Omental fat pad (tissue), 4 donors: Measurements from ENCODE around the gene EPHA8. TPM values are rescaled to one million over a fixed set of nuclear protein-coding genes. Genes with fewer than 3 reads are reported as not detected.

ENCODE experiments used
- ATAC-seq: fragments of 150-250 bp; one replicate; pipeline ENCODE4 v1.9.1; 2016; ENCODE audit warnings: mild to moderate bottlenecking, moderate library complexity; ENCODE audit not compliant: low FRiP score
- DNase-seq: peaks from one replicate; pipeline ENCODE4 v3.0.0-alpha.2; 2019; ENCODE audit warnings: low spot score
- CTCF ChIP-seq, 3 donors: fragments of 450-650 bp; IDR thresholded peaks; one replicate each; pipeline ENCODE4 v1.5.1; 2016 to 2017; ENCODE audit warnings: antibody characterized with exemption in 3 of 3, mild to moderate bottlenecking in 3 of 3, moderate library complexity in 2 of 3
- total RNA-seq, 4 donors: library from RNA; depleted of rRNA; stranded (reverse); fragments of >200 nt; gene quantifications; one replicate each; pipeline ENCODE4 v1.1.0, GENCODE V29; 2016

EPHA8 gene
- total RNA-seq, 4 donors from 2014 or later: not detected

GRCh38 chr1:22527555-22528296, 35.6 kb upstream of the EPHA8 start:
- DNase-seq: no peak
- TF ChIP-seq CTCF (IDR thresholded peaks at IDR 0.05): no peak
- no peak for ATAC-seq

GRCh38 chr1:22528451-22528850, 34.8 kb upstream of the EPHA8 start:
- no peak for TF ChIP-seq CTCF (IDR thresholded peaks at IDR 0.05)
- DNase-seq (no peak), ATAC-seq (no peak)

GRCh38 chr1:22529901-22530621, 33.2 kb upstream of the EPHA8 start:
- DNase-seq (no peak), ATAC-seq (peak; percentile 53)
- TF ChIP-seq CTCF (IDR thresholded peaks at IDR 0.05): no peak

GRCh38 chr1:22530715-22531114, 32.6 kb upstream of the EPHA8 start:
- TF ChIP-seq CTCF (IDR thresholded peaks at IDR 0.05): no peak
- ATAC-seq (no peak), DNase-seq (no peak)

GRCh38 chr1:22531251-22531650, 32.0 kb upstream of the EPHA8 start:
- TF ChIP-seq CTCF (IDR thresholded peaks at IDR 0.05): no peak
- ATAC-seq (no peak), DNase-seq (no peak)

- DNase-seq (no peak), ATAC-seq (no peak)
- TF ChIP-seq CTCF (IDR thresholded peaks at IDR 0.05): no peak
Observed at GRCh38 chr1:22533244-22533895, 29.9 kb upstream of the EPHA8 start.
